GM12878 (cell line): ENCODE measurements around the gene NKD1. TPM values are rescaled to one million over a fixed set of nuclear protein-coding genes. Genes with fewer than 3 reads are reported as not detected.
A peak's percentile ranks its signal among the peaks of the same experiment; 100 is the strongest.

Experiments
- BACH1 ChIP-seq: fragments of 450-650 bp; IDR thresholded peaks from 2 replicates; pipeline ENCODE4 v1.6.1; 2017; ENCODE audit warnings: mild to moderate bottlenecking, borderline replicate concordance
- CBFB ChIP-seq: IDR thresholded peaks from 2 replicates; pipeline ENCODE4 v1.6.1; 2016; ENCODE audit warnings: antibody characterized with exemption, low read depth
- CEBPB ChIP-seq, 2 experiments: fragments of 150-350 bp in 1 of 2; IDR thresholded peaks; 2 replicates each; pipeline ENCODE4 v1.6.1; 2012 to 2014; ENCODE audit warnings: low read depth in 2 of 2, low read length in 2 of 2, borderline replicate concordance in 1 of 2, inconsistent platforms in 1 of 2
- CREB1 ChIP-seq: IDR thresholded peaks from 2 replicates; pipeline ENCODE4 v1.6.1; 2012; ENCODE audit warnings: low read depth, mild to moderate bottlenecking, inconsistent platforms
- ESRRA ChIP-seq: IDR thresholded peaks from 2 replicates; pipeline ENCODE4 v1.6.1; 2012; ENCODE audit warnings: mild to moderate bottlenecking, low read length, improper control_type of control experiment
- IKZF2 ChIP-seq, 2 experiments: fragments of 450-650 bp; IDR thresholded peaks; 2 replicates each; pipeline ENCODE4 v1.6.1; 2017; ENCODE audit warnings: mild to moderate bottlenecking in 2 of 2, moderate library complexity in 2 of 2
- KAT2A ChIP-seq: conservative IDR thresholded peaks from 2 replicates; pipeline ENCODE4 v1.6.1; 2011; ENCODE audit warnings: low read depth, low read length; ENCODE audit not compliant: control insufficient read depth
- MEF2B ChIP-seq: fragments of 450-650 bp; IDR thresholded peaks from 2 replicates; pipeline ENCODE4 v1.6.1; 2018; ENCODE audit warnings: mild to moderate bottlenecking, moderate library complexity; ENCODE audit not compliant: partially characterized antibody, poor library complexity, severe bottlenecking
- NR2C1 ChIP-seq: fragments of 450-650 bp; IDR thresholded peaks from 2 replicates; pipeline ENCODE4 v1.6.1; 2017; ENCODE audit warnings: antibody characterized with exemption, mild to moderate bottlenecking, moderate library complexity
- POLR2A ChIP-seq: IDR thresholded peaks from 2 replicates; pipeline ENCODE4 v1.6.1; 2011; ENCODE audit warnings: low read depth, mild to moderate bottlenecking, low read length
- RCOR1 ChIP-seq: conservative IDR thresholded peaks from 2 replicates; pipeline ENCODE4 v1.6.1; 2012; ENCODE audit warnings: low read depth, low read length, improper control_type of control experiment
- SREBF1 ChIP-seq: IDR thresholded peaks from 2 replicates; pipeline ENCODE4 v1.6.1; 2012; ENCODE audit warnings: mild to moderate bottlenecking, low read length
- SUZ12 ChIP-seq: fragments of 200-600 bp; sonication (generic); IDR thresholded peaks from one replicate; pipeline ENCODE4 v1.6.1; 2018; ENCODE audit warnings: antibody characterized with exemption, mild to moderate bottlenecking; ENCODE audit not compliant: unreplicated experiment
- WRNIP1 ChIP-seq: IDR thresholded peaks from 2 replicates; pipeline ENCODE4 v1.6.1; 2011; ENCODE audit warnings: low read depth, low read length, improper control_type of control experiment, borderline replicate concordance
- ZNF24 ChIP-seq: fragments of 450-650 bp; IDR thresholded peaks from 2 replicates; pipeline ENCODE4 v1.6.1; 2017; ENCODE audit warnings: antibody characterized with exemption, mild to moderate bottlenecking
- polyA plus RNA-seq, 11 experiments: library from polyadenylated mRNA; depleted of rRNA in 4 of 11; unstranded in 6 of 11; stranded (reverse) in 5 of 11; fragments of >200 nt; fragmentation: Nextera tagmentation in 4 of 11; fragmentation: Illumina TruSeq in 1 of 11; extraction: Ambion mirVana in 4 of 11; extraction: Trizol in 1 of 11; gene quantifications; 1 replicate in 1 of 11; 2 replicates in 10 of 11; pipeline versions ENCODE4 v1.2.1 to v1.2.3, GENCODE V29; 2011 to 2016; ENCODE audit warnings: inconsistent platforms in 2 of 11, missing spikeins in 2 of 11, low read depth in 1 of 11
- total RNA-seq, 4 experiments: library from RNA; depleted of rRNA in 3 of 4; stranded (reverse); fragments of >200 nt in 3 of 4; fragmentation: Illumina TruSeq in 1 of 4; extraction: Trizol in 1 of 4; gene quantifications; 2 replicates each; pipeline versions ENCODE4 v1.2.1 to v1.2.3, GENCODE V29; 2013 to 2021
- TF ChIP-seq, protein P1 (sequence below): fragments of 150-350 bp; IDR thresholded peaks from 2 replicates; pipeline ENCODE4 v1.6.1; 2014; ENCODE audit warnings: mild to moderate bottlenecking, low read depth, low read length
- TF ChIP-seq, protein P2 (sequence below): IDR thresholded peaks from 2 replicates; pipeline ENCODE4 v1.6.1; 2011; ENCODE audit warnings: borderline replicate concordance, low read depth, mild to moderate bottlenecking, moderate library complexity, low read length; ENCODE audit not compliant: insufficient read depth, poor library complexity, severe bottlenecking
- TF ChIP-seq, protein P3 (sequence below): fragments of 450-650 bp; IDR thresholded peaks from 2 replicates; pipeline ENCODE4 v1.6.1; 2016; ENCODE audit warnings: mild to moderate bottlenecking
- TF ChIP-seq, protein P4 (sequence below): IDR thresholded peaks from 2 replicates; pipeline ENCODE4 v1.6.1; 2012; ENCODE audit warnings: low read depth, low read length, improper control_type of control experiment
- TF ChIP-seq, protein P5 (sequence below): fragments of 450-650 bp; conservative IDR thresholded peaks from 2 replicates; pipeline ENCODE4 v1.6.1; 2017; ENCODE audit warnings: mild to moderate bottlenecking, moderate library complexity
- TF ChIP-seq, protein P6 (sequence below): IDR thresholded peaks from 2 replicates; pipeline ENCODE4 v1.6.1; 2011; ENCODE audit warnings: mild to moderate bottlenecking, low read depth, low read length, moderate library complexity; ENCODE audit not compliant: insufficient replicate concordance

The NKD1 gene
- total and polyA plus RNA-seq, 10 of the 15 experiments (the other 5 are each of a cell fraction or from before 2014, with no cell fraction given): under 0.01 to 0.49 (median 0.04) TPM; not detected in 2

DNA sequence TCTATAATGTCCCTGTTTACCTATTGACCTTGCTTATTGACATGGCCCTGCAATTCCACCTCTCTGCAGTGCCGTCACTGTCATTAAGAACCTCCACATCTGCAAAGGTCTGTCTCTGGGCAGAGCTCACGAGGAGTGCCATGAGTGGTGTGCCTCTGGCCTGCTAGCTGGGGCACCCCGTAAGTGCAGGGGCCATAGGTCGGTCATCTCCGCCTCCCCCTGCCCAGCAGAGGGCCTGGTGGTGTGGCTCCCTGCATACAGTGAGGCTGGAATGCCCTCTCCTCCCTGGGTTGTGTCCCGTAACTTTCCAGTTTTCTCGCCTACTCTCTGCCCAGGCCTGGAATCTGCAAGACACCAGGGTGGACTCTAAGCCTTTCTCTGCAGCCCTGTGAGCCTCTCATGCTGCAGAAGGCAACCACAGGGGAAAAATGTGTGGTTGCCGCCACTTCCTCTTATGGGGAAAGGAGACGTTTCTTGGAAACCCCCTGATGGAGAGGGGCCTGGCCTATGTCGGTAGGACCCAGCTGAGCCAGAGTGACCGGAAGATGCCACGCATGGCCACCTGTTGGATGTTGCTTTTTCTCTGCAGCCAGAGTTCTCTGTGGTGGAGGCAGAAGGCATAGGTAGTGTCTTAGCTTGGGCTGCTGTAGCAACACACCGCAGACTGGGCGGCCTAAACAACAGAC lies 135.6 kb downstream of the NKD1 start (continued):
- TF ChIP-seq, protein P1, sequence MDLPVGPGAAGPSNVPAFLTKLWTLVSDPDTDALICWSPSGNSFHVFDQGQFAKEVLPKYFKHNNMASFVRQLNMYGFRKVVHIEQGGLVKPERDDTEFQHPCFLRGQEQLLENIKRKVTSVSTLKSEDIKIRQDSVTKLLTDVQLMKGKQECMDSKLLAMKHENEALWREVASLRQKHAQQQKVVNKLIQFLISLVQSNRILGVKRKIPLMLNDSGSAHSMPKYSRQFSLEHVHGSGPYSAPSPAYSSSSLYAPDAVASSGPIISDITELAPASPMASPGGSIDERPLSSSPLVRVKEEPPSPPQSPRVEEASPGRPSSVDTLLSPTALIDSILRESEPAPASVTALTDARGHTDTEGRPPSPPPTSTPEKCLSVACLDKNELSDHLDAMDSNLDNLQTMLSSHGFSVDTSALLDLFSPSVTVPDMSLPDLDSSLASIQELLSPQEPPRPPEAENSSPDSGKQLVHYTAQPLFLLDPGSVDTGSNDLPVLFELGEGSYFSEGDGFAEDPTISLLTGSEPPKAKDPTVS: no peak
- TF ChIP-seq SREBF1 (no peak), MEF2B (peak; percentile 83), WRNIP1 (no peak), KAT2A (no peak), CREB1 (peak; percentile 48; the same call in 1 of the 2 replicates), IKZF2 (IDR thresholded peaks at IDR 0.05) (peak; percentile 97 to 99), ESRRA (no peak), CBFB (peak; percentile 98), BACH1 (peak; percentile 43; the same call in 1 of the 2 replicates), SUZ12 (no peak), NR2C1 (0 out of 2 replicates have a peak, but pooled peaks have one; percentile 5), CEBPB (IDR thresholded peaks at IDR 0.05; ENCODE audit: borderline replicate concordance in 1 of 2, low read depth in 2 of 2, low read length in 2 of 2) (peak in 1 of 2 experiments; percentile 48; a peak in 1 of 4 replicates), POLR2A (peak; percentile 48), ZNF24 (0 out of 2 replicates have a peak, but pooled peaks have one; percentile 8), RCOR1 (0 out of 2 replicates have a peak, but pooled peaks have one; percentile 80)
- TF ChIP-seq, protein P2, sequence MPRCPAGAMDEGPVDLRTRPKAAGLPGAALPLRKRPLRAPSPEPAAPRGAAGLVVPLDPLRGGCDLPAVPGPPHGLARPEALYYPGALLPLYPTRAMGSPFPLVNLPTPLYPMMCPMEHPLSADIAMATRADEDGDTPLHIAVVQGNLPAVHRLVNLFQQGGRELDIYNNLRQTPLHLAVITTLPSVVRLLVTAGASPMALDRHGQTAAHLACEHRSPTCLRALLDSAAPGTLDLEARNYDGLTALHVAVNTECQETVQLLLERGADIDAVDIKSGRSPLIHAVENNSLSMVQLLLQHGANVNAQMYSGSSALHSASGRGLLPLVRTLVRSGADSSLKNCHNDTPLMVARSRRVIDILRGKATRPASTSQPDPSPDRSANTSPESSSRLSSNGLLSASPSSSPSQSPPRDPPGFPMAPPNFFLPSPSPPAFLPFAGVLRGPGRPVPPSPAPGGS: no peak
- TF ChIP-seq, protein P3, sequence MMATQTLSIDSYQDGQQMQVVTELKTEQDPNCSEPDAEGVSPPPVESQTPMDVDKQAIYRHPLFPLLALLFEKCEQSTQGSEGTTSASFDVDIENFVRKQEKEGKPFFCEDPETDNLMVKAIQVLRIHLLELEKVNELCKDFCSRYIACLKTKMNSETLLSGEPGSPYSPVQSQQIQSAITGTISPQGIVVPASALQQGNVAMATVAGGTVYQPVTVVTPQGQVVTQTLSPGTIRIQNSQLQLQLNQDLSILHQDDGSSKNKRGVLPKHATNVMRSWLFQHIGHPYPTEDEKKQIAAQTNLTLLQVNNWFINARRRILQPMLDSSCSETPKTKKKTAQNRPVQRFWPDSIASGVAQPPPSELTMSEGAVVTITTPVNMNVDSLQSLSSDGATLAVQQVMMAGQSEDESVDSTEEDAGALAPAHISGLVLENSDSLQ: peak; percentile 19; the same call in 1 of the 2 replicates
- TF ChIP-seq, protein P4, sequence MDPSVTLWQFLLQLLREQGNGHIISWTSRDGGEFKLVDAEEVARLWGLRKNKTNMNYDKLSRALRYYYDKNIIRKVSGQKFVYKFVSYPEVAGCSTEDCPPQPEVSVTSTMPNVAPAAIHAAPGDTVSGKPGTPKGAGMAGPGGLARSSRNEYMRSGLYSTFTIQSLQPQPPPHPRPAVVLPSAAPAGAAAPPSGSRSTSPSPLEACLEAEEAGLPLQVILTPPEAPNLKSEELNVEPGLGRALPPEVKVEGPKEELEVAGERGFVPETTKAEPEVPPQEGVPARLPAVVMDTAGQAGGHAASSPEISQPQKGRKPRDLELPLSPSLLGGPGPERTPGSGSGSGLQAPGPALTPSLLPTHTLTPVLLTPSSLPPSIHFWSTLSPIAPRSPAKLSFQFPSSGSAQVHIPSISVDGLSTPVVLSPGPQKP: peak; percentile 75; the same call in 1 of the 2 replicates
- TF ChIP-seq, protein P5, sequence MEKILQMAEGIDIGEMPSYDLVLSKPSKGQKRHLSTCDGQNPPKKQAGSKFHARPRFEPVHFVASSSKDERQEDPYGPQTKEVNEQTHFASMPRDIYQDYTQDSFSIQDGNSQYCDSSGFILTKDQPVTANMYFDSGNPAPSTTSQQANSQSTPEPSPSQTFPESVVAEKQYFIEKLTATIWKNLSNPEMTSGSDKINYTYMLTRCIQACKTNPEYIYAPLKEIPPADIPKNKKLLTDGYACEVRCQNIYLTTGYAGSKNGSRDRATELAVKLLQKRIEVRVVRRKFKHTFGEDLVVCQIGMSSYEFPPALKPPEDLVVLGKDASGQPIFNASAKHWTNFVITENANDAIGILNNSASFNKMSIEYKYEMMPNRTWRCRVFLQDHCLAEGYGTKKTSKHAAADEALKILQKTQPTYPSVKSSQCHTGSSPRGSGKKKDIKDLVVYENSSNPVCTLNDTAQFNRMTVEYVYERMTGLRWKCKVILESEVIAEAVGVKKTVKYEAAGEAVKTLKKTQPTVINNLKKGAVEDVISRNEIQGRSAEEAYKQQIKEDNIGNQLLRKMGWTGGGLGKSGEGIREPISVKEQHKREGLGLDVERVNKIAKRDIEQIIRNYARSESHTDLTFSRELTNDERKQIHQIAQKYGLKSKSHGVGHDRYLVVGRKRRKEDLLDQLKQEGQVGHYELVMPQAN: 0 out of 2 replicates have a peak, but pooled peaks have one; percentile 26
- TF ChIP-seq, protein P6, sequence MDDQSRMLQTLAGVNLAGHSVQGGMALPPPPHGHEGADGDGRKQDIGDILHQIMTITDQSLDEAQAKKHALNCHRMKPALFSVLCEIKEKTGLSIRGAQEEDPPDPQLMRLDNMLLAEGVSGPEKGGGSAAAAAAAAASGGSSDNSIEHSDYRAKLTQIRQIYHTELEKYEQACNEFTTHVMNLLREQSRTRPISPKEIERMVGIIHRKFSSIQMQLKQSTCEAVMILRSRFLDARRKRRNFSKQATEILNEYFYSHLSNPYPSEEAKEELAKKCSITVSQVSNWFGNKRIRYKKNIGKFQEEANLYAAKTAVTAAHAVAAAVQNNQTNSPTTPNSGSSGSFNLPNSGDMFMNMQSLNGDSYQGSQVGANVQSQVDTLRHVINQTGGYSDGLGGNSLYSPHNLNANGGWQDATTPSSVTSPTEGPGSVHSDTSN: no peak
